ENCODE measurements around the gene ELN.
A peak's percentile ranks its signal among the peaks of the same experiment; 100 is the strongest.

The ELN gene

DNA sequence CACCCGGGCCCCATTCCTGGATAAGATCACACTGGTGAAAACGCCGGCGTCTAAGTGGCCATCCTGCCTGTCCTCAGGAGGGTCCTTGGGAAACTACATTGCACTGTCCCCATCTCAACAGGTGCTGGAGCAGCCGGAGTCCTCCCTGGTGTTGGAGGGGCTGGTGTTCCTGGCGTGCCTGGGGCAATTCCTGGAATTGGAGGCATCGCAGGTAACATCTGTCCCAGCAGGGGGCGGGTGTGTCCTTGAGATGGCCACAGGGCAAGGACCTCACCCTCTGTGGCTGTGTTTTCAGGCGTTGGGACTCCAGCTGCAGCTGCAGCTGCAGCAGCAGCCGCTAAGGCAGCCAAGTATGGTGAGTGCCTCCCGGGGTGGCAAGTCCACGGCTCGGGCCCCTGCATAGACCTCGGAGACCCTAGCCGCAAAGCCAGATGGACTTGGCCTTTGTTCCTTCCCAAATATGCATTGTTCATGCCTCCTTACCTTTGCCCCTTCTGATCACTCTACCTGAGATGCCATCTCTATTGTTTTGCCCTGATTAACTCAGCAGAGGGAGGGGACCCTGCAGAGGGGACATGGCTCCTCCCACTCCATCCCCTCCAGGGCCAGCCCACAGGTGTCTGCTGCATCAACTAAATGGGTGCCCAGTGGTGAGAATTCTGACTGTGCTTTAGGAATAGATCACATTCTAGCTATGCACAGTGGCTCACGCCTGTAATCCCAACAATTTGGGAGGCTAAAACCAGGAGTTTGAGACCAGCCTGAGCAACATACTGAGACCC is 23.8 kb downstream of the ELN start:
- in situ Hi-C loops (cut with MboI; ENCODE audit: low pct_unique_long_range_greater_than_20kb, low sequenced_read_pairs), result loop anchor here (25.0 kb wide), 1 partner anchor 135 kb away; no protein-coding TSS in a partner anchor
- peak; percentile 45 for DNase-seq

- in situ Hi-C loops (cut with MboI; ENCODE audit: low pct_unique_long_range_greater_than_20kb, low sequenced_read_pairs), result loop anchor here (25.0 kb wide), 1 partner anchor 135 kb away; no protein-coding TSS in a partner anchor
These were observed 24.7 kb downstream of the ELN start for GRCh38 chr7:74052628-74053027.

DNA sequence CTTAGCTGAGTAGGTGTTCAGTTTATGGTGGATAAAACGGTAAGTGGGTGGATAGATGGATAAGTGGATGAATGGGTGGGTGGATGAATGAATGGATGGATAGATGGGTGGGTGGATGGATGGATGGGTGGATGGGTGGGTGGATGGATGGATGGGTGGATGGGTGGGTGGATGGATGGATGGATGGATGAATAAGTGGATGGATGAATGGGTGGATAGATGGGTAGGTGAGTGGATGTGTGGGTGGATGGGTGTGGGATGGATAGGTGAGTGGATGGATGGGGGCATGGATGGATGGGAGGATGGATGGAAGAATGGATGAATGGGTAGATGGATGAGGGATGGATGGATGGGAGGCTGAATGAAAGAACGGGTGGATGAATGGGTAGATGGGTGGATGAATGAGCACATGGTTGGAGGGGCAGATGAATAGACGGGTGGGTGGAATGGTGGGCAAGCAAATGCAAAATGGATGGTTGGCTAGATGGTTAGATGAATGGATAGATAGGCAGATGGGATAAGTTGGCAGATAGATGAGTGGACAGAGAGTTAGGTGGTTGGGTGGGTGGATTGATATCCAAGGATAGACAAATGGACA is 25.7 kb downstream of the ELN start:
- in situ Hi-C loops (cut with MboI; ENCODE audit: low pct_unique_long_range_greater_than_20kb, low sequenced_read_pairs), result loop anchor here (25.0 kb wide), 1 partner anchor 134 kb away; no protein-coding TSS in a partner anchor

More at GRCh38 chr7:74052628-74053027, 24.7 kb downstream of the ELN start:
- DNase-seq, result no peak

GRCh38 chr7:74056096-74056915 is 28.3 kb downstream of the ELN start:
- DNase-seq, result no peak
- in situ Hi-C loops (cut with MboI; ENCODE audit: low pct_unique_long_range_greater_than_20kb, low sequenced_read_pairs), result loop anchor here (25.0 kb wide), 1 partner anchor 131 kb away; no protein-coding TSS in a partner anchor

More for the DNA sequence above, 25.7 kb downstream of the ELN start:
- DNase-seq, result no peak

GRCh38 chr7:74057216-74057925 is 29.4 kb downstream of the ELN start:
- DNase-seq, result peak; percentile 19
- in situ Hi-C loops (cut with MboI; ENCODE audit: low pct_unique_long_range_greater_than_20kb, low sequenced_read_pairs), result loop anchor here (25.0 kb wide), 1 partner anchor 130 kb away; no protein-coding TSS in a partner anchor

GRCh38 chr7:74057987-74058386 is 30.0 kb downstream of the ELN start:
- no peak for DNase-seq

GRCh38 chr7:74058486-74058885 is 30.5 kb downstream of the ELN start:
- no peak for DNase-seq
- in situ Hi-C loops (cut with MboI; ENCODE audit: low pct_unique_long_range_greater_than_20kb, low sequenced_read_pairs), result loop anchor here (25.0 kb wide), 1 partner anchor 129 kb away; no protein-coding TSS in a partner anchor

More at GRCh38 chr7:74057987-74058386, 30.0 kb downstream of the ELN start:
- in situ Hi-C loops (cut with MboI; ENCODE audit: low pct_unique_long_range_greater_than_20kb, low sequenced_read_pairs), result loop anchor here (25.0 kb wide), 1 partner anchor 129 kb away; no protein-coding TSS in a partner anchor

- in situ Hi-C loops (cut with MboI; ENCODE audit: low pct_unique_long_range_greater_than_20kb, low sequenced_read_pairs), result loop anchor here (25.0 kb wide), 1 partner anchor 128 kb away; no protein-coding TSS in a partner anchor
These were observed 31.1 kb downstream of the ELN start for GRCh38 chr7:74059037-74059436.

DNA sequence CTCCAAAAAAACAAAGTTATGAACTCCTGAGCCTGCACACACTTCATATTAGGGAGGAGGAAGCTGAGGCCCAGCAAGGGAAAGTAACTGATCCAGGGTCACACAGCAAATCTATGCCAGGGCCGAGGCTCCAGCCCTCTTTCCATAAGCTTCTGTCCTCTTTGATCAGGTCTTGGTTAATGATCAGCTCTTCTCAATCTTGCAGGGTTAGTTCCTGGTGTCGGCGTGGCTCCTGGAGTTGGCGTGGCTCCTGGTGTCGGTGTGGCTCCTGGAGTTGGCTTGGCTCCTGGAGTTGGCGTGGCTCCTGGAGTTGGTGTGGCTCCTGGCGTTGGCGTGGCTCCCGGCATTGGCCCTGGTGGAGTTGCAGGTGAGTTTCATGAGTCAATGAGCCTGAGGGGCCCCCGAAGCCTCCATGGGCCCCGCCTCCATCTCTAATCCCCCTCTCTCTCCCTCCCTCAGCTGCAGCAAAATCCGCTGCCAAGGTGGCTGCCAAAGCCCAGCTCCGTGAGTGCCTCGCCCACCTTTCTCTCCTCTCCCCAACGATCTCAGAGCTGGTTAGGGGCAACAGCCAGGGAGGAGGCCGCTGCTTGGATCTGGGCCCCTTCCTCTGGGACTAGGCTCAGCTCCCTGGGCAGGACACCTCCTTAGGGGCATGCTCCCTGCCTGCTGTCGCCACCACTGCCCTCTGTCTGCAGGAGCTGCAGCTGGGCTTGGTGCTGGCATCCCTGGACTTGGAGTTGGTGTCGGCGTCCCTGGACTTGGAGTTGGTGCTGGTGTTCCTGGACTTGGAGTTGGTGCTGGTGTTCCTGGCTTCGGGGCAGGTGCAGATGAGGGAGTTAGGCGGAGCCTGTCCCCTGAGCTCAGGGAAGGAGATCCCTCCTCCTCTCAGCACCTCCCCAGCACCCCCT is 32.0 kb downstream of the ELN start:
- DNase-seq, result no peak
- in situ Hi-C loops (cut with MboI; ENCODE audit: low pct_unique_long_range_greater_than_20kb, low sequenced_read_pairs), result loop anchor here (25.0 kb wide), 1 partner anchor 127 kb away; no protein-coding TSS in a partner anchor

More at GRCh38 chr7:74059037-74059436, 31.1 kb downstream of the ELN start:
- no peak for DNase-seq

GRCh38 chr7:74061840-74062539 is 34.0 kb downstream of the ELN start:
- in situ Hi-C loops (cut with MboI; ENCODE audit: low pct_unique_long_range_greater_than_20kb, low sequenced_read_pairs), result loop anchor here (25.0 kb wide), 1 partner anchor 125 kb away; no protein-coding TSS in a partner anchor
- peak; percentile 87 for DNase-seq

- in situ Hi-C loops (cut with MboI; ENCODE audit: low pct_unique_long_range_greater_than_20kb, low sequenced_read_pairs), result loop anchor here (25.0 kb wide), 1 partner anchor 124 kb away; no protein-coding TSS in a partner anchor
- DNase-seq, result no peak
These were observed 35.3 kb downstream of the ELN start for GRCh38 chr7:74063223-74063641.

GRCh38 chr7:74063646-74064045 is 35.7 kb downstream of the ELN start:
- in situ Hi-C loops (cut with MboI; ENCODE audit: low pct_unique_long_range_greater_than_20kb, low sequenced_read_pairs), result loop anchor here (25.0 kb wide), 1 partner anchor 124 kb away; no protein-coding TSS in a partner anchor
- no peak for DNase-seq

DNA sequence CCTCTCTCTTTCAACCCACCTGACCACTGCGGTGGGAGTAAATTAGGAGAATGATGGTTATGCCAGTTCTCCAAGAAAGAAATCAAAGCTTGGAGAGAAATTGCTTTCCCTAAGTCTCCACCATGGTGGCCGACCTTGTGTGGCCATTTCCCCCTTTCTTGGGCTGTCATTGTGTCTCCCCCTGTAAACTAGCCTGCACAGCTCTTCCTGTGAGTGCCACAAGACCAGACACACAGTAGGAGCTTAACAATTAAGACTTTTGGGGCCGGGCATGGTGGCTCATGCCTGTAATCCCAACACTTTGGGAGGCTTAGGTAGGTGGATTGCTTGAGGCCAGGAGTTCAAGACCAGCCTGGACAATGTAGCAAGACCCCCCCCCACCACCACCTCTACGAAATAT is 36.7 kb downstream of the ELN start:
- DNase-seq, result no peak
- in situ Hi-C loops (cut with MboI; ENCODE audit: low pct_unique_long_range_greater_than_20kb, low sequenced_read_pairs), result loop anchor here (25.0 kb wide), 1 partner anchor 123 kb away; no protein-coding TSS in a partner anchor

DNA sequence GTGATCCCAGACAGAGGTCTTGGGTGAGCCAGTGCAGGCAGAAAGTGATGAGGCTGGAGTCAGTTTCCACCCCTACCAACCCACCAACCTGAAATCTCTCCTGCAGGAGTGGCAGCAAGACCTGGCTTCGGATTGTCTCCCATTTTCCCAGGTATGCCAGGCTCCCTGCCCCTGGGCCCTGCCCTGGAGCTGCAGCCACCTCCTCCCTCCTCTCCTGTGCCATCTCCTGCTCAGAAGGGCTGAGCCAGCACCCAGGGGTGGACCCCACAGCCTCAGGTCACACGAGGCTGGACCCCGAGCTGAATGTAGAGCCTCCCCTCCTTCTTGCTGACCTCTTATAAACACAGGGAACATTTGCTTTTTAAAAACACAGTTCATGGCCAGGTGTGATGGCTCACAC is 38.7 kb downstream of the ELN start:
- no peak for DNase-seq
- in situ Hi-C loops (cut with MboI; ENCODE audit: low pct_unique_long_range_greater_than_20kb, low sequenced_read_pairs), result loop anchor here (25.0 kb wide), 1 partner anchor 121 kb away; no protein-coding TSS in a partner anchor

- DNase-seq, result no peak
- in situ Hi-C loops (cut with MboI; ENCODE audit: low pct_unique_long_range_greater_than_20kb, low sequenced_read_pairs), result loop anchor here (25.0 kb wide), 1 partner anchor 119 kb away; no protein-coding TSS in a partner anchor
These were observed 40.6 kb downstream of the ELN start for GRCh38 chr7:74068378-74069085.

DNA sequence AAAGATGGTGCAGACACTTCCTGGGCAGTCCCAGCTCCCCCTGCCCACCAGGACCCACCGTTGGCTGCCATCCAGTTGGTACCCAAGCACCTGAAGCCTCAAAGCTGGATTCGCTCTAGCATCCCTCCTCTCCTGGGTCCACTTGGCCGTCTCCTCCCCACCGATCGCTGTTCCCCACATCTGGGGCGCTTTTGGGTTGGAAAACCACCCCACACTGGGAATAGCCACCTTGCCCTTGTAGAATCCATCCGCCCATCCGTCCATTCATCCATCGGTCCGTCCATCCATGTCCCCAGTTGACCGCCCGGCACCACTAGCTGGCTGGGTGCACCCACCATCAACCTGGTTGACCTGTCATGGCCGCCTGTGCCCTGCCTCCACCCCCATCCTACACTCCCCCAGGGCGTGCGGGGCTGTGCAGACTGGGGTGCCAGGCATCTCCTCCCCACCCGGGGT is 41.1 kb downstream of the ELN start:
- no peak for DNase-seq
- in situ Hi-C loops (cut with MboI; ENCODE audit: low pct_unique_long_range_greater_than_20kb, low sequenced_read_pairs), result loop anchor here (25.0 kb wide), 1 partner anchor 118 kb away; no protein-coding TSS in a partner anchor
